Pancreas (tissue), 10 donors: ENCODE data around the gene PRKCB. TPM values are rescaled to one million over a fixed set of nuclear protein-coding genes. Genes with fewer than 3 reads are reported as not detected.

ENCODE experiments used
- ATAC-seq, 4 donors: fragments of 200-7000 bp; cut with Tn5 transposase; one replicate each; pipeline versions ENCODE4 v1.8.0 to v1.9.1; 2020; ENCODE audit warnings: mild to moderate bottlenecking in 4 of 4, moderate library complexity in 4 of 4
- DNase-seq, 6 donors: peaks; one replicate each; pipeline ENCODE4 v3.0.0-alpha.2; 2020
- FAIRE-seq: peaks from 2 replicates; lab custom pipeline; 2012; peaks lifted over from hg19 to GRCh38; lab: Jason Lieb, UNC
- H3K27ac ChIP-seq, 4 donors: fragments of 200-600 bp; sonication (generic); 1 replicate in 3 of 4; 2 replicates in 1 of 4; pipeline versions ENCODE4 v1.5.0 to v1.8.0; 2020
- H3K27me3 ChIP-seq, 4 donors: fragments of 200-600 bp; one replicate each; pipeline ENCODE4 v1.8.0; 2021
- H3K36me3 ChIP-seq, 3 donors: fragments of 200-600 bp; sonication (generic) in 1 of 3; one replicate each; pipeline versions ENCODE4 v1.5.0 to v1.8.0; 2020 to 2021
- H3K4me1 ChIP-seq, 3 donors: fragments of 200-600 bp; one replicate each; pipeline ENCODE4 v1.8.0; 2021
- H3K4me3 ChIP-seq, 4 donors: fragments of 200-600 bp; sonication (generic) in 2 of 4; one replicate each; pipeline versions ENCODE4 v1.5.0 to v1.8.0; 2020 to 2021
- H3K9me3 ChIP-seq, 4 donors: fragments of 200-600 bp; one replicate each; pipeline ENCODE4 v1.8.0; 2021
- CTCF ChIP-seq, 4 donors: fragments of 200-600 bp; sonication (generic) in 3 of 4; IDR thresholded peaks; one replicate each; pipeline versions ENCODE4 v1.5.0 to v1.8.0; 2021; ENCODE audit warnings: antibody characterized with exemption in 4 of 4
- WGBS, 2 donors: extraction: QIAGEN DNeasy Blood & Tissue Kit; methylation state at CpG; one replicate each; pipeline ENCODE4 v1.1.7; 2013; 5-methylcytosine and 5-hydroxymethylcytosine counted together
- intact Hi-C, 3 donors: fragments of 100-400 bp; cut with DNase I; formaldehyde crosslinking; loops; one replicate each; pipeline versions ENCODE4 v1.11.1 to v1.14.2; 2022
- polyA plus RNA-seq, 2 donors: library from polyadenylated mRNA; stranded (reverse); fragments of 200-250 nt; gene quantifications; one replicate each; pipeline ENCODE4 v1.2.3, GENCODE V29; 2013
- total RNA-seq, 6 donors: library from RNA; stranded (reverse); fragmentation: NEBNext Ultra II Directional in 4 of 6; extraction: Animal tissue kit (Norgen Biotek cat#: 25700) in 4 of 6; gene quantifications; one replicate each; pipeline versions ENCODE4 v1.2.1 to v1.2.4, GENCODE V29; 2021 to 2023
- donor health status: healthy with polysubstance abuse.
- donor health status: DM: no; HTN: no; CAD: no; lungs with moderate emphysema.
- donor health status: DM: no; HTN: no; CAD: no.
- donor health status: control.
- donor health status: control.
- donor health status: Bipolar disorder and iron deficiency.
- donor health status: DM: yes; HTN: yes; CAD: no.
- donor health status: DM: no; HTN: no; CAD: no.
- donor health status: DM: no; HTN: no; CAD: no.
- donor health status: DM: yes; HTN: yes; CAD: no.

The PRKCB gene
- total and polyA plus RNA-seq, 8 donors = 0.19 to 4.3 (median 0.61) TPM

- DNase-seq (no peak), ATAC-seq (no peak), FAIRE-seq (no peak)
- Histone ChIP-seq H3K27me3 (peaks cover 0 to 4% (median 0%) of the 10 kb centered on the region in 4 donors), H3K4me1 (no peaks in the 10 kb centered on the region), H3K9me3 (no peaks in the 10 kb centered on the region), H3K27ac (no peak overlapping the region), H3K4me3 (no peak overlapping the region), H3K36me3 (no peaks in the 10 kb centered on the region)
- no peak for TF ChIP-seq CTCF (IDR thresholded peaks at IDR 0.05)
- 17 to 18% methylated on average over 2 of the region's 2 CpGs for WGBS, 2 donors
- intact Hi-C loops = no loop called here
These were observed 121.5 kb downstream of the PRKCB start for GRCh38 chr16:23957287-23957686.

- Histone ChIP-seq H3K27ac (no peak overlapping the region), H3K9me3 (no peaks in the 10 kb centered on the region), H3K36me3 (no peaks in the 10 kb centered on the region), H3K27me3 (no peaks in the 10 kb centered on the region), H3K4me3 (no peak overlapping the region), H3K4me1 (no peaks in the 10 kb centered on the region)
- FAIRE-seq (no peak), ATAC-seq (peak in 2 of 4 donors; percentile 32 to 48), DNase-seq (no peak)
- 51 to 64% methylated on average over 11 of the region's 11 CpGs for WGBS, 2 donors
- intact Hi-C loops = no loop called here
- no peak for TF ChIP-seq CTCF (IDR thresholded peaks at IDR 0.05)
These were observed 123.4 kb downstream of the PRKCB start for GRCh38 chr16:23959072-23959751.

- ATAC-seq = no peak
- no peak for FAIRE-seq
These were observed 123.9 kb downstream of the PRKCB start for GRCh38 chr16:23959752-23960072.

GRCh38 chr16:23960081-23960885, 124.5 kb downstream of the PRKCB start:
- no peak overlapping the region for H3K4me3 ChIP-seq
- no peak for FAIRE-seq
- H3K4me1 ChIP-seq = no peaks in the 10 kb centered on the region
- WGBS, 2 donors = 31 to 51% methylated on average over 5 of the region's 5 CpGs
- no peak for TF ChIP-seq CTCF (IDR thresholded peaks at IDR 0.05)
- no peak overlapping the region for H3K27ac ChIP-seq
- no peaks in the 10 kb centered on the region for H3K9me3 ChIP-seq
- ATAC-seq = no peak
- H3K36me3 ChIP-seq = no peaks in the 10 kb centered on the region
- H3K27me3 ChIP-seq = no peaks in the 10 kb centered on the region
- DNase-seq = no peak
- intact Hi-C loops = no loop called here

More at GRCh38 chr16:23959752-23960072, 123.9 kb downstream of the PRKCB start:
- Histone ChIP-seq H3K36me3 (no peaks in the 10 kb centered on the region), H3K27ac (no peak overlapping the region), H3K4me3 (no peak overlapping the region), H3K27me3 (no peaks in the 10 kb centered on the region), H3K9me3 (no peaks in the 10 kb centered on the region), H3K4me1 (no peaks in the 10 kb centered on the region)
- intact Hi-C loops = no loop called here
- no peak for DNase-seq
- WGBS, 2 donors = 40 to 60% methylated on average over 4 of the region's 4 CpGs
- TF ChIP-seq CTCF (IDR thresholded peaks at IDR 0.05) = no peak

- Histone ChIP-seq H3K4me3 (no peak overlapping the region), H3K27me3 (no peaks in the 10 kb centered on the region), H3K9me3 (no peaks in the 10 kb centered on the region), H3K36me3 (no peaks in the 10 kb centered on the region), H3K27ac (no peak overlapping the region), H3K4me1 (no peaks in the 10 kb centered on the region)
- no peak for ATAC-seq
- no peak for DNase-seq
- intact Hi-C loops = no loop called here
- no peak for TF ChIP-seq CTCF (IDR thresholded peaks at IDR 0.05)
- no peak for FAIRE-seq
- WGBS, 2 donors = 52 to 69% methylated on average over 5 of the region's 5 CpGs
These were observed 126.2 kb downstream of the PRKCB start for GRCh38 chr16:23962001-23962400.
